Measurements from ENCODE around the gene LONP1.

LONP1 gene

GRCh38 chr19:5678071-5678718 is 41.8 kb downstream of the LONP1 start:
- no peak for DNase-seq (ENCODE audit: low read depth)

DNA sequence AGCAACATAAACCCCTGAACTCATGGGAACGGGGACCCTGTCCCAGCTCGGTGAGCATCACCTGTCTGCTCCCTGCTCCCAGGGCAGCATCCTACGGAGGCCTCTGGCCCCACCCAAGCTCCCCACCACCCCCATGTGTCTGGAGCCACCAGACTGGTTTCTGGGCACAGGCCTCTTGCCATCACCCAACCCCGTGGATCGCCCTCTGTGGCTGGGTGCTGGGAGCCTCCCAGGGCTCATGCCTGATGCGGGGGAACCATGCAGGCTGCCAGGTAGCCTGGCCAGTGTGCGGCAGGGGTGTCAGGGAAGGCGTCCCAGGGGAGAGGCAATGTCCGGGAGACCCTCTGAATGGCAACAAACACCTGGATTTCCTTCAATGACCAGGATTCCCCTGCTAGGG is 42.4 kb downstream of the LONP1 start:
- no peak for DNase-seq (ENCODE audit: low read depth)

DNA sequence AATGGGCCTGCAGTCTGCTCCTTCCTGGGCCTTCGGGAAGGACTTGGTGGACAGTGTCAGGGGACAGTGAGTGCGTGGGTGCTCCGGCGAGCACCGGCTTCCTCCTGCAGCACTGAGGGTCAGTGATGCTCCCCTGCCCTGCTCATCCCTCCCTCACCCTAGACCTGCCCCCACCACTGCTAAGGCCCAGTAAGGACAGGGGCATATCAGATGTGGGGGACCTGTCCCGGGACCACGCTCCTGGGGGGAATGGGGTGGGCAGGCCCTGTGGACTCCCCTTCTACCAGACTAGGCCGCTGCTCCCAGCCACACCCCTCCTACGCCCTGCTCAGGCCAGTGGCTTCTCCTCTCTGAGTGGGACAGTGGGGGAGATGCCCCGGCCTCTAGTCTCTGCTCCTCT is 42.8 kb downstream of the LONP1 start:
- no peak for DNase-seq (ENCODE audit: low read depth)

- no peak for DNase-seq (ENCODE audit: low read depth)
Measured at GRCh38 chr19:5676772-5677105, 43.2 kb downstream of the LONP1 start.

DNA sequence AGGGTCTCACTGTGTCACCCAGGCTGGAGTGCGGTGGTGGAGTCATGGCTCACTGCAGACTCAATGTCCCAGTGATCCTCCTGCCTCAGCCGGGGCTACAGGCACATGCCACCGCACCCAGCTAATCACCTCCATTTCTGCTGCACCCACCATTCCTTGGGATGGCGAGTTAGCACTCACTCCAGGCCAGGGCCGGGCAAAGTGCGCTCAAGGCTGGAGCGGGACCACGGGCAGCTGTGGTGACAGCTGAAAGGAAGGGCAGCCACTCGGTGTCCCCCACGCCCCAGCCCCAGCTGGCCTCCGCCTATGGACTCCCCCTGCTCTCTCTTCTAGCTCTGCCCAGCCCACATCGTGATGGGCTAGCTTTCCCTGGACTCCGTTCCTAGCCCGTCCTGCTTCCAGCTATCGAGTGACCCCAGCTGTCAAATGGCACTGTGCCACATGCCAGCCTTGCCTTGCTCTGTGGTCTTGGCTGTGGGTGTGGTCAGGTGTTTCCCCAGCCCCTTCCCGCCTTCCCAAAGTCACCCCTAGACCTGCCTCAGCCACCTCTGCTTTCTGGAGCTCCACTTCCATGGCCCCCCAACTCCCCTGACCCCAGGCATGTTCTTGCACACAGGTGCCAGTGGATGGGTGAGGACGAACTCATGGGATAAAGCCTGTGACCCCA is 43.7 kb downstream of the LONP1 start:
- DNase-seq (ENCODE audit: low read depth) = no peak

DNA sequence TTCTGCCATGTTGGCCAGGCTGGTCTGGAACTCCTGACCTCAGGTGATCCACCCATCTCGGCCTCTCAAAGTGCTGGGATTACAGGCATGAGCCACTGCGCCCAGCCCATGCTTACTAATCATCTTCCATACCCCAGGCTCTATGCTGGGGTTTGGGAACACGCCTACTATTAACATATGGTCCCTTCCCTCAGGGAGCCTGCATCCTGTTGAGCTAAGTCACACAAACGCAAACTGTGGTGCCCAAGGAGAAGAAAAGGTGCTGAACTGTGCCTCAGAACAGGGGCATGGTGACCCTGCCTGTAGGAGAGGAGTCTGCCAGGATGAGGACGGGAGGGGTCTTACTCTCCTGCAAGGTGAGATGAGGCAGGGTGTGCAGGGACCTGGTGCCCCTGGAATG is 45.2 kb downstream of the LONP1 start:
- DNase-seq (ENCODE audit: low read depth) = no peak

GRCh38 chr19:5673752-5674151 is 46.2 kb downstream of the LONP1 start:
- no peak for DNase-seq (ENCODE audit: low read depth)

DNA sequence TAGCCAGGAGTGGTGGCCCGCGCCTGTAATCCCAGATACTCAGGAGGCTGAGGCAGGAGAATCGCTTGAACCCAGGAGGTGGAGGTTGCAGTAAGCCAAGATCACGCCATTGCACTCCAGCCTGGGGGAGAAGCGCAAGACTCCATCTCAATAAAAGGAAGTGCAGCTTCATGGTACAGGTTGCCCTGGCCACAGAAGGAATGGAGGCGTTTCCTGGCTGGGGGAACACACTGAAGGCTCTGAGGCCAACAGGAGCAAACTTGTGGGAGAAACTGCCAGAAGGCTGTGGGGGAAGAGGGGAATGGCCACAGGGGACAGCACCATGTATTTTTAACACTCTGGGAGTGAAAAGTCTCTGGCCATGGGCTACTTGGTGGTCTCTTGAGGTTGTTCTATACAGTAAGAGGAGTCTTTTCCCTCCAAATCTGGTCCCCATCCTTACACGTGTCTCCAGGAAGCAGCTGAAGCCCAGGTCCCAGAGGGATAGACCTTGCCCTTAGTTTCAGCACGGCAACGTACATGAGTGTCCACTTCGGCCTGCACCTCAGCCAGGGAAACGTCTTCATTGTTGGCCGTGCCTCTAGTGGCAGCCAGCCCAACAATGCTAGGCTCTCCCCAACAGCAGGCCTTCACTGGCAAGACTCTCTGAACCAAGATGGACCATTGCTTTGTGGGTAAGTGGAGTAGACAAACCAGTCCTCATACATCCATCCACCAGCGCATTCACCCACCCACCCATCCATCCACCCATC is 47.1 kb downstream of the LONP1 start:
- no peak for DNase-seq (ENCODE audit: low read depth)

DNA sequence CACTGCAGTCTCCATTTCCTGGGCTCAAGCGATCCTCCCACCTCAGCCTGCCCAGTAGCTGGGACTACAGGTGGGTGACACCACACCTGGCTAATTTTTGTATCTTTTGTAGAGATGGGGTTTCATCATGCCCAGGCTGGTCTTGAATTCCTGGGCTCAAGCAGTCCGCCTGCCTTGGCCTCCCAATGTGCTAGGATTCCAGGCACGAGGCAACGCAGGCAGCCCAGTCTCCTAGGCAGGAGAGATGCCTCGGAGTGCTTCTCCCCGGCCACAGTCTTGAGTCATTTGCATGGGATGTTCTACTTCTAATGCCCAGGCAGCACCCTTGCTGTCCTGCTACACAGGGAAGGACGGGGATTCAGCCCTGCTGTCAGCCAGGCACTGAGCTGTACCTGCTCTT is 48.3 kb downstream of the LONP1 start:
- DNase-seq (ENCODE audit: low read depth) = no peak

GRCh38 chr19:5669212-5669611 is 50.7 kb downstream of the LONP1 start:
- DNase-seq (ENCODE audit: low read depth) = no peak

GRCh38 chr19:5667751-5668271 is 52.1 kb downstream of the LONP1 start:
- DNase-seq (ENCODE audit: low read depth) = no peak

DNA sequence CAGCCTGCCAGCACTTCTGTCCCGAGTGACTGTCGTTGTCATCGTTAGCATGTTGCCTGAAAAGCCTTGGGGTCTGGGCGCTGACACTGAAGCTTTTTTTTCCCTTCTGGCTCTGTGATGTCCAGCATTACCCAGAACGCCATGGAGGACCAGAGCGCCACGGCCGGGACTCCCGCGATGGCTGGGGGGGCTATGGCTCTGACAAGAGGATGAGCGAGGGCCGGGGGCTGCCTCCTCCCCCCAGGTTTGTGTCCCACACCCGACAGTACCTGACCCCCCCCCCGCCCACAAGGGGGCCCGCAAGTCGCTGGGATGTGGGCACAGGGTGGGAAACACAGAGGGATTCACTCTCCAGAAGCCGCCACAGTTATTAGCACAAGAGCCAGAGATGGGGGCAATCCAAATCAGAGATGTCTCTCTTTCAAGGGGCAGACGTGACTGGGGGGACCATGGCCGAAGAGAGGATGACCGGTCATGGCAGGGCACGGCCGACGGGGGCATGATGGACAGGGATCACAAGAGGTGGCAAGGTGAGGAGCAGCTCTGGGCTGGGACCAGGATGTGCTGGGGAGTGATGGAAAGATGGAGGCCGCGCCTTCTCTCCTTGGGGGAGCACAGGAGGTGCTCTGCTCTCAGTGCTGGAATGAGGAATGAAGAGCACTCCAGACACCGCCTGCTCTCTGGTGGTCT is 52.9 kb downstream of the LONP1 start:
- no peak for DNase-seq (ENCODE audit: low read depth)

GRCh38 chr19:5665781-5666513 is 54.0 kb downstream of the LONP1 start:
- no peak for DNase-seq (ENCODE audit: low read depth)

- no peak for DNase-seq (ENCODE audit: low read depth)
Measured at GRCh38 chr19:5664515-5664914, 55.4 kb downstream of the LONP1 start.

DNA sequence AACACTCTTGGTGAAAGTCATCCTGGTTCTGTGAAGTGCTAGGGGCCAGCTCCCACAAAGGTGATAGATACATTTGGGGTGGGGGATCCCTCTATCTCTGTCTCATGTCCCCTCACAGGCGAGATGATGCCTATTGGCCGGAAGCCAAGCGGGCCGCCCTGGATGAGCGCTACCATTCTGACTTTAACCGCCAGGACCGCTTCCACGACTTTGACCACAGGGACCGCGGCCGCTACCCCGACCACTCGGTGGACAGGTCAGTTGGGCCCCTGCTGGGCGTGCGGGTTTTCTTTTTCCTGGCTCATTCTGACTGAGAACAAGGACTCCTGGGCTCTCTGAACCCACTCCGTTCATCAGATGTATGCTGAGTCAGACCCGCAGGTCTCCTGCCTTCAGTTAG is 56.0 kb downstream of the LONP1 start:
- no peak for DNase-seq (ENCODE audit: low read depth)

GRCh38 chr19:5661483-5661882 is 58.5 kb downstream of the LONP1 start:
- DNase-seq (ENCODE audit: low read depth) = no peak

- no peak for DNase-seq (ENCODE audit: low read depth)
Measured at GRCh38 chr19:5655412-5655811, 64.5 kb downstream of the LONP1 start.

- DNase-seq (ENCODE audit: low read depth) = no peak
Measured at GRCh38 chr19:5654931-5655330, 65.0 kb downstream of the LONP1 start.

DNA sequence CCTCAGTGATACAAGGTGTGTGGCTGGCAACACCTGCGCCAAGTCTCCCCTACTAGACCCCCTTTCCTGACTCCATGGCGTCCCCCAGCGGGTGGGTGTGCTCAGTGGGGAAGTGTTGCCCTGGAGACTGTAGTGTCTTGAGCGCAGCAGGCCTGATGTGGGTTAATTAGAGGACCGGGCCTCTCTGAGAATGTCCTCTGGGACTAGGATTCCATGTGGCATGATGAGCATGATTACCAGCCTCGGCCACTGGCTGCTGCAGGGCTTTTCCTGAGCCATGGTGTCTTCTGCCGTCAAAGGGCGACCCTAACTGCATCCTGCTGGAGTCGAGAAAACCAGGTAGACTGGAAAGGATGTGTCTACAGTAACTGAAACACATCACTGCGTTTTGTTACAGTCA is 67.7 kb downstream of the LONP1 start:
- no peak for DNase-seq (ENCODE audit: low read depth)

- no peak for DNase-seq (ENCODE audit: low read depth)
Measured at GRCh38 chr19:5651361-5651760, 68.6 kb downstream of the LONP1 start.

DNA sequence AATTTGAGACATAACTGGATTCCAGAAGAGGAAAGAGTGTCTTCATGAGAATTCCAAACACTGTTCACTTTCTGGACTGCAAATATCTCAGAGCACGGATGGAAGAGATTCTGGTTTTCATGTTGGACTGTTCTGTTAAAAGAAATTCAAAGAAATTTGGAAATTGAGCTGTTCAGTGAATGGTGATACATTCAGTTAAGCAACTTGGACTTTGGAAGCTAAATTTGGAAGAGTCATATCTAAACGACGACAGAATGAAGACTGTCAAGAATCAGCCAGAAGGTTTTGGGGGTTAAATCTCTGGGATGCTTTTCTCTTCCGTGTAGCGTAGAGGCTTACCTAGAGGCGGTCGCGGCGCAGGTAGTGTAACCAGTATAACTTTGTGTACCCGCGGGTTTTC is 71.5 kb downstream of the LONP1 start:
- no peak for DNase-seq (ENCODE audit: low read depth)

DNA sequence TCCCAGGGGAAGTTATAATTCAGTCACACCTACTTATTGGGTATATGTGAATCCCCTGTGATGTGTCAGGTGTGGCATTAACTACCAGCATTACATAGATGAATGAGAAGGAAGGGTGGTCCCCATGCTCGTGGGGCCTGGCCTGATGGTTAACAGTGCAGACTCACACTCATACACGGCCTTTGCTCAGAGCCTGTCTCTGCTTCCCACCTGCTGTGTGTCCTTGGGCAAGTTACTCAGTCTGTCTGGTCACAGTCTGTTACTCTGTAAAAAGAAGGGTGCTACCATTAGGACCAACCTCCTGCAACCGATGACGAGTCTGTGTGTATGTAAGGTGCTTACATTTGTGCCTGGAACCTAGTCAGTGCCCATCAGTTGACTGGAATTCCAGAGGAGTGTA is 73.2 kb downstream of the LONP1 start:
- DNase-seq (ENCODE audit: low read depth) = no peak

Measured in GM04503 (cell line).